HepG2 (cell line): ENCODE results near the gene KLHDC2. TPM values are rescaled to one million over a fixed set of nuclear protein-coding genes. Genes with fewer than 3 reads are reported as not detected.

Experiments
- ATAC-seq: fragments of 200-7000 bp; cut with Tn5 transposase; 3 replicates; pipeline ENCODE4 v1.9.1; 2020; ENCODE audit warnings: mild to moderate bottlenecking, moderate library complexity
- BruUV-seq: library from RNA; stranded (reverse); fragments of 400-500 nt; replicated peaks from 2 replicates; lab custom pipeline; 2021; lab: Mats Ljungman, UMichigan
- CTCF ChIA-PET: fragments of 300-600 bp; formaldehyde crosslinking; extraction: SDS; loops from one replicate; lab custom pipeline; 2021; ENCODE audit warnings: low total read pairs, inconsistent platforms, low intra/inter-chr PET ratio; lab: Yijun Ruan, JAX
- POLR2A ChIA-PET: fragments of 350-600 bp; sonication (Branson Sonifier 250); formaldehyde crosslinking; loops from one replicate; lab custom pipeline; 2020; ENCODE audit warnings: antibody characterized with exemption, inconsistent platforms; lab: Yijun Ruan, JAX
- DNase-seq: peaks from one replicate; pipeline ENCODE4 v3.0.0-alpha.2; 2015; ENCODE audit warnings: low spot score
- FAIRE-seq: peaks from 3 replicates; lab custom pipeline; 2011; peaks lifted over from hg19 to GRCh38; lab: Jason Lieb, UNC
- H2AFZ ChIP-seq: one replicate; pipeline ENCODE4 v1.6.1; 2011; ENCODE audit warnings: low read length, inconsistent platforms
- H3K27ac ChIP-seq: fragments of 300-600 bp; 3 replicates; pipeline ENCODE4 v1.8.0; 2011; ENCODE audit warnings: mixed run types, mild to moderate bottlenecking, mixed read lengths, low read length, inconsistent platforms; ENCODE audit not compliant: insufficient read depth; ENCODE audit errors: extremely low read length
- H3K27me3 ChIP-seq, 2 experiments: fragments of 200-600 bp in 1 of 2; 2 replicates in 1 of 2; 3 replicates in 1 of 2; pipeline versions ENCODE4 v1.6.0 to v1.8.0; 2011; ENCODE audit warnings: low read length in 2 of 2, mild to moderate bottlenecking in 2 of 2, moderate library complexity in 2 of 2, inconsistent platforms in 1 of 2; ENCODE audit not compliant: insufficient read depth in 2 of 2, control insufficient read depth in 1 of 2
- H3K36me3 ChIP-seq, 2 experiments: fragments of 200-600 bp in 1 of 2; replicated peaks in 1 of 2; 2 replicates in 1 of 2; 3 replicates in 1 of 2; pipeline versions ENCODE4 v1.5.1 to v1.8.0; 2011; ENCODE audit warnings: low read length in 2 of 2, inconsistent platforms in 1 of 2; ENCODE audit not compliant: insufficient read depth in 2 of 2, control insufficient read depth in 1 of 2
- H3K4me1 ChIP-seq: 2 replicates; pipeline ENCODE4 v1.5.1; 2012; ENCODE audit warnings: low read length, inconsistent platforms; ENCODE audit not compliant: insufficient read depth
- H3K4me2 ChIP-seq: 2 replicates; pipeline ENCODE4 v1.6.0; 2011; ENCODE audit warnings: low read depth, low read length, inconsistent platforms
- H3K4me3 ChIP-seq, 3 experiments: fragments of 200-600 bp in 1 of 3; sonication (generic), shearing (Covaris generic) in 1 of 3; replicated peaks in 1 of 3; 2 replicates each; pipeline ENCODE4 v1.5.1; 2011 to 2016; ENCODE audit warnings: low read length in 3 of 3, inconsistent platforms in 2 of 3, low read depth in 2 of 3, mild to moderate bottlenecking in 2 of 3, control low read depth in 1 of 3, mixed read lengths in 1 of 3; ENCODE audit not compliant: insufficient read depth in 1 of 3
- H3K79me2 ChIP-seq: one replicate; pipeline ENCODE4 v1.6.1; 2011; ENCODE audit warnings: low read length, inconsistent platforms; ENCODE audit not compliant: insufficient read depth
- H3K9ac ChIP-seq: 2 replicates; pipeline ENCODE4 v1.6.0; 2011; ENCODE audit warnings: mild to moderate bottlenecking, low read depth, low read length, inconsistent platforms; ENCODE audit not compliant: insufficient read depth
- H3K9me3 ChIP-seq: 2 replicates; pipeline ENCODE4 v1.5.1; 2012; ENCODE audit warnings: mild to moderate bottlenecking, low read length
- H4K20me1 ChIP-seq: 2 replicates; pipeline ENCODE4 v1.6.0; 2011; ENCODE audit warnings: inconsistent platforms, mild to moderate bottlenecking, low read length, moderate library complexity; ENCODE audit not compliant: insufficient read depth
- ARID2 ChIP-seq: sonication (generic); formaldehyde crosslinking; IDR thresholded peaks from 2 replicates; pipeline ENCODE4 v1.8.1; 2022; ENCODE audit warnings: mild to moderate bottlenecking, missing genetic modification reagents, borderline replicate concordance
- FOXO4 ChIP-seq: sonication (generic); formaldehyde crosslinking; conservative IDR thresholded peaks from 2 replicates; pipeline ENCODE4 v1.8.1; 2023; ENCODE audit warnings: missing genetic modification reagents
- KLF16 ChIP-seq, 2 experiments: sonication (generic) in 1 of 2; formaldehyde crosslinking in 1 of 2; IDR thresholded peaks; 2 replicates each; pipeline versions ENCODE4 v1.6.1 to v1.8.0; 2016 to 2023; ENCODE audit warnings: missing genetic modification reagents in 2 of 2, missing compliant biosample characterization in 1 of 2
- MTF2 ChIP-seq: sonication (generic); formaldehyde crosslinking; IDR thresholded peaks from 2 replicates; pipeline ENCODE4 v1.5.0; 2020; ENCODE audit warnings: missing genetic modification reagents, borderline replicate concordance
- NFKBIZ ChIP-seq: IDR thresholded peaks from 2 replicates; pipeline ENCODE4 v1.6.1; 2018; ENCODE audit warnings: missing genetic modification reagents, missing compliant biosample characterization
- RFX3 ChIP-seq: IDR thresholded peaks from 2 replicates; pipeline ENCODE4 v1.6.1; 2016; ENCODE audit warnings: missing biosample characterization, missing genetic modification reagents
- ZBTB7A ChIP-seq: sonication (generic); formaldehyde crosslinking; IDR thresholded peaks from 2 replicates; pipeline ENCODE4 v1.8.0; 2022; ENCODE audit warnings: mild to moderate bottlenecking, missing genetic modification reagents
- ZNF160 ChIP-seq: sonication (generic); formaldehyde crosslinking; IDR thresholded peaks from 2 replicates; pipeline ENCODE4 v1.8.0; 2022; ENCODE audit warnings: mild to moderate bottlenecking, inconsistent platforms, missing genetic modification reagents
- ZNF552 ChIP-seq: sonication (generic); formaldehyde crosslinking; IDR thresholded peaks from 2 replicates; pipeline ENCODE4 v1.9.0; 2022; ENCODE audit warnings: missing genetic modification reagents, mild to moderate bottlenecking, borderline replicate concordance
- ZNF615 ChIP-seq: sonication (generic); formaldehyde crosslinking; IDR thresholded peaks from 2 replicates; pipeline ENCODE4 v1.5.0; 2020; ENCODE audit warnings: mild to moderate bottlenecking, missing genetic modification reagents, borderline replicate concordance
- ZNF670 ChIP-seq: sonication (generic); formaldehyde crosslinking; IDR thresholded peaks from 2 replicates; pipeline ENCODE4 v1.8.0; 2022; ENCODE audit warnings: mild to moderate bottlenecking, missing genetic modification reagents, borderline replicate concordance
- ZSCAN30 ChIP-seq: sonication (generic); formaldehyde crosslinking; IDR thresholded peaks from 2 replicates; pipeline ENCODE4 v1.5.0; 2020; ENCODE audit warnings: mild to moderate bottlenecking, missing genetic modification reagents
- WGBS: methylation state at CpG from one replicate; pipeline ENCODE4 v1.1.6; 2017; ENCODE audit warnings: low lambda C conversion rate; 5-methylcytosine and 5-hydroxymethylcytosine counted together
- in situ Hi-C: cut with HindIII; loops from 2 replicates; pipeline ENCODE4 v1.10.0; 2017; ENCODE audit warnings: low pct_unique_long_range_greater_than_20kb; ENCODE audit not compliant: extremely low pct_ligation_motif_present
- intact Hi-C: fragments of 100-400 bp; cut with micrococcal nuclease; formaldehyde crosslinking; loops from one replicate; pipeline ENCODE4 v1.10.0; 2022; ENCODE audit not compliant: unreplicated experiment
- polyA plus RNA-seq, 8 experiments: library from polyadenylated mRNA; depleted of rRNA in 3 of 8; stranded (reverse) in 7 of 8; unstranded in 1 of 8; fragments of >200 nt; fragmentation: Illumina TruSeq in 4 of 8; extraction: Trizol in 4 of 8; gene quantifications; 2 replicates each; pipeline versions ENCODE4 v1.2.1 to v1.2.3, GENCODE V29; 2011 to 2016; ENCODE audit warnings: low read depth in 4 of 8, missing spikeins in 1 of 8, mixed read lengths in 1 of 8; ENCODE audit not compliant: insufficient read depth in 1 of 8
- total RNA-seq, 5 experiments: library from RNA; depleted of rRNA; stranded (reverse); fragments of >200 nt; fragmentation: Illumina TruSeq; extraction: Trizol; gene quantifications; 2 replicates each; pipeline ENCODE4 v1.2.3, GENCODE V29; 2016; ENCODE audit warnings: low read depth in 1 of 5
- TF ChIP-seq, protein P1 (sequence below): sonication (generic); formaldehyde crosslinking; IDR thresholded peaks from 2 replicates; pipeline ENCODE4 v1.5.1; 2020; ENCODE audit warnings: mild to moderate bottlenecking, missing genetic modification reagents, borderline replicate concordance
- TF ChIP-seq, protein P2 (sequence below): sonication (generic); formaldehyde crosslinking; IDR thresholded peaks from 2 replicates; pipeline ENCODE4 v1.5.0; 2020; ENCODE audit warnings: missing genetic modification reagents
- TF ChIP-seq, protein P3 (sequence below): sonication (generic); formaldehyde crosslinking; IDR thresholded peaks from 2 replicates; pipeline ENCODE4 v1.8.0; 2022; ENCODE audit warnings: mild to moderate bottlenecking, missing genetic modification reagents, borderline replicate concordance

The KLHDC2 gene
- total and polyA plus RNA-seq, 2 of the 13 experiments (the other 11 are each of a cell fraction or from before 2014, with no cell fraction given) = 95.5 to 170 TPM

GRCh38 chr14:49767270-49767570 lies 733 bp upstream of the KLHDC2 start:
- Histone ChIP-seq H3K4me1 (peaks cover 47% of the 10 kb centered on the region), H3K4me3 (peak overlapping the region; percentile 52 to 99 (median 94)), H3K27ac (peak overlapping the region; percentile 99), H3K36me3 (no peaks in the 10 kb centered on the region), H3K79me2 (peaks cover 37% of the 10 kb centered on the region), H2AFZ (peak overlapping the region; percentile 37), H3K9ac (peak overlapping the region; percentile 98), H3K4me2 (peak overlapping the region; percentile 99), H3K9me3 (no peaks in the 10 kb centered on the region), H3K27me3 (no peaks in the 10 kb centered on the region; a peak in 1 of 5 replicates), H4K20me1 (no peaks in the 10 kb centered on the region)
- FAIRE-seq (no peak), DNase-seq (no peak), ATAC-seq (no peak)
- TF ChIP-seq KLF16 (CRISPR knock-in tag; IDR thresholded peaks at IDR 0.05) (peak in 1 of 2 experiments; percentile 13; a peak in 1 of 4 replicates), NFKBIZ (CRISPR knock-in tag) (0 out of 2 replicates have a peak, but pooled peaks have one; percentile 36), ZBTB7A (CRISPR knock-in tag) (no peak), ARID2 (CRISPR knock-in tag) (no peak), MTF2 (CRISPR knock-in tag) (peak; percentile 21; the same call in 1 of the 2 replicates), ZNF615 (CRISPR knock-in tag) (0 out of 2 replicates have a peak, but pooled peaks have one; percentile 68), ZNF160 (CRISPR knock-in tag) (no peak), ZNF670 (CRISPR knock-in tag) (0 out of 2 replicates have a peak, but pooled peaks have one; percentile 58), ZSCAN30 (CRISPR knock-in tag) (0 out of 2 replicates have a peak, but pooled peaks have one; percentile 18), RFX3 (CRISPR knock-in tag) (no peak), ZNF552 (CRISPR knock-in tag) (no peak), FOXO4 (no peak)
- TF ChIP-seq, protein P1, sequence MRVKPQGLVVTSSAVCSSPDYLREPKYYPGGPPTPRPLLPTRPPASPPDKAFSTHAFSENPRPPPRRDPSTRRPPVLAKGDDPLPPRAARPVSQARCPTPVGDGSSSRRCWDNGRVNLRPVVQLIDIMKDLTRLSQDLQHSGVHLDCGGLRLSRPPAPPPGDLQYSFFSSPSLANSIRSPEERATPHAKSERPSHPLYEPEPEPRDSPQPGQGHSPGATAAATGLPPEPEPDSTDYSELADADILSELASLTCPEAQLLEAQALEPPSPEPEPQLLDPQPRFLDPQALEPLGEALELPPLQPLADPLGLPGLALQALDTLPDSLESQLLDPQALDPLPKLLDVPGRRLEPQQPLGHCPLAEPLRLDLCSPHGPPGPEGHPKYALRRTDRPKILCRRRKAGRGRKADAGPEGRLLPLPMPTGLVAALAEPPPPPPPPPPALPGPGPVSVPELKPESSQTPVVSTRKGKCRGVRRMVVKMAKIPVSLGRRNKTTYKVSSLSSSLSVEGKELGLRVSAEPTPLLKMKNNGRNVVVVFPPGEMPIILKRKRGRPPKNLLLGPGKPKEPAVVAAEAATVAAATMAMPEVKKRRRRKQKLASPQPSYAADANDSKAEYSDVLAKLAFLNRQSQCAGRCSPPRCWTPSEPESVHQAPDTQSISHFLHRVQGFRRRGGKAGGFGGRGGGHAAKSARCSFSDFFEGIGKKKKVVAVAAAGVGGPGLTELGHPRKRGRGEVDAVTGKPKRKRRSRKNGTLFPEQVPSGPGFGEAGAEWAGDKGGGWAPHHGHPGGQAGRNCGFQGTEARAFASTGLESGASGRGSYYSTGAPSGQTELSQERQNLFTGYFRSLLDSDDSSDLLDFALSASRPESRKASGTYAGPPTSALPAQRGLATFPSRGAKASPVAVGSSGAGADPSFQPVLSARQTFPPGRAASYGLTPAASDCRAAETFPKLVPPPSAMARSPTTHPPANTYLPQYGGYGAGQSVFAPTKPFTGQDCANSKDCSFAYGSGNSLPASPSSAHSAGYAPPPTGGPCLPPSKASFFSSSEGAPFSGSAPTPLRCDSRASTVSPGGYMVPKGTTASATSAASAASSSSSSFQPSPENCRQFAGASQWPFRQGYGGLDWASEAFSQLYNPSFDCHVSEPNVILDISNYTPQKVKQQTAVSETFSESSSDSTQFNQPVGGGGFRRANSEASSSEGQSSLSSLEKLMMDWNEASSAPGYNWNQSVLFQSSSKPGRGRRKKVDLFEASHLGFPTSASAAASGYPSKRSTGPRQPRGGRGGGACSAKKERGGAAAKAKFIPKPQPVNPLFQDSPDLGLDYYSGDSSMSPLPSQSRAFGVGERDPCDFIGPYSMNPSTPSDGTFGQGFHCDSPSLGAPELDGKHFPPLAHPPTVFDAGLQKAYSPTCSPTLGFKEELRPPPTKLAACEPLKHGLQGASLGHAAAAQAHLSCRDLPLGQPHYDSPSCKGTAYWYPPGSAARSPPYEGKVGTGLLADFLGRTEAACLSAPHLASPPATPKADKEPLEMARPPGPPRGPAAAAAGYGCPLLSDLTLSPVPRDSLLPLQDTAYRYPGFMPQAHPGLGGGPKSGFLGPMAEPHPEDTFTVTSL (CRISPR knock-in tag) = 0 out of 2 replicates have a peak, but pooled peaks have one; percentile 14
- TF ChIP-seq, protein P2, sequence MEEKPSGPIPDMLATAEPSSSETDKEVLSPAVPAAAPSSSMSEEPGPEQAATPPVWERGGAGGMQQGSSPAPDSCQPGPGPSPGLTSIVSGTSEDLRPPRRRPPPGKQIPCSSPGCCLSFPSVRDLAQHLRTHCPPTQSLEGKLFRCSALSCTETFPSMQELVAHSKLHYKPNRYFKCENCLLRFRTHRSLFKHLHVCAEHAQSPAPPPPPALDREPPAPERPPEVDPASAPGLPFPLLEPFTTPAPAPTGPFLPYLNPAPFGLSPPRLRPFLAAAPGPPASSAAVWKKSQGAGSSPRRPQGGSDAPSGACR (CRISPR knock-in tag) = 0 out of 2 replicates have a peak, but pooled peaks have one; percentile 80
- TF ChIP-seq, protein P3, sequence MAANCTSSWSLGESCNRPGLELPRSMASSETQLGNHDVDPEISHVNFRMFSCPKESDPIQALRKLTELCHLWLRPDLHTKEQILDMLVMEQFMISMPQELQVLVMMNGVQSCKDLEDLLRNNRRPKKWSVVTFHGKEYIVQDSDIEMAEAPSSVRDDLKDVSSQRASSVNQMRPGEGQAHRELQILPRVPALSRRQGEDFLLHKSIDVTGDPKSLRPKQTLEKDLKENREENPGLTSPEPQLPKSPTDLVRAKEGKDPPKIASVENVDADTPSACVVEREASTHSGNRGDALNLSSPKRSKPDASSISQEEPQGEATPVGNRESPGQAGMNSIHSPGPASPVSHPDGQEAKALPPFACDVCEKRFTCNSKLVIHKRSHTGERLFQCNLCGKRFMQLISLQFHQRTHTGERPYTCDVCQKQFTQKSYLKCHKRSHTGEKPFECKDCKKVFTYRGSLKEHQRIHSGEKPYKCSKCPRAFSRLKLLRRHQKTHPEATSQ (CRISPR knock-in tag) = no peak
- BruUV-seq = no TSS peak
- ChIA-PET POLR2A (interaction anchor here (0.7 to 6.5 kb wide), 19 partner anchors 10 to 181 kb away, joined by 3 to 76 read pairs (median 6); partner anchors contain the start of genes DNAAF2, KLHDC1, LRR1 and MGAT2), CTCF (no interaction called here)
- intact Hi-C loops = no loop called here
- 1% methylated on average over 8 of the region's 9 CpGs for WGBS
- in situ Hi-C loops = loop anchor here (5.0 to 10.0 kb wide), 2 partner anchors 72 to 135 kb away; partner anchors contain the start of gene KLHDC1
